Common myeloid progenitor, CD34-positive (primary cell): ENCODE results near the gene TMTC3.

Experiments
- CTCF ChIA-PET: fragments of 350-600 bp; sonication (Branson Sonifier 250); formaldehyde crosslinking; loops from one replicate; lab custom pipeline; 2021; ENCODE audit warnings: antibody characterized with exemption; lab: Charles Lee
- POLR2A ChIA-PET: fragments of 350-600 bp; sonication (Branson Sonifier 250); formaldehyde crosslinking; loops from one replicate; lab custom pipeline; 2021; ENCODE audit warnings: antibody characterized with exemption; lab: Charles Lee
- DNase-seq, 3 donors: peaks; one replicate each; pipeline versions ENCODE4 v3.0.0 to v3.0.0-alpha.2; 2013
- H3K27ac ChIP-seq, 2 experiments: 1 replicate in 1 of 2; 2 replicates in 1 of 2; pipeline ENCODE4 v1.7.0; 2013; ENCODE audit warnings: inconsistent platforms in 2 of 2, low read length in 2 of 2, mild to moderate bottlenecking in 2 of 2, low read depth in 1 of 2, moderate library complexity in 1 of 2; ENCODE audit not compliant: severe bottlenecking in 2 of 2, insufficient read depth in 1 of 2, poor library complexity in 1 of 2
- H3K27me3 ChIP-seq, 5 experiments: replicated peaks in 2 of 5; 1 replicate in 3 of 5; 2 replicates in 2 of 5; pipeline versions ENCODE4 v1.6.1 to v1.7.0; 2013; ENCODE audit warnings: low read length in 4 of 5, mild to moderate bottlenecking in 2 of 5, moderate library complexity in 2 of 5, inconsistent platforms in 1 of 5; ENCODE audit not compliant: insufficient read depth in 5 of 5, control insufficient read depth in 4 of 5
- H3K36me3 ChIP-seq, 4 experiments: 1 replicate in 2 of 4; 2 replicates in 2 of 4; pipeline versions ENCODE4 v1.6.1 to v1.7.0; 2013; ENCODE audit warnings: low read length in 3 of 4, control low read depth in 1 of 4, mild to moderate bottlenecking in 1 of 4; ENCODE audit not compliant: control insufficient read depth in 4 of 4, insufficient read depth in 4 of 4
- H3K4me1 ChIP-seq, 4 experiments: 1 replicate in 3 of 4; 2 replicates in 1 of 4; pipeline versions ENCODE4 v1.6.1 to v1.7.1; 2013; ENCODE audit warnings: low read length in 3 of 4, mild to moderate bottlenecking in 3 of 4, control low read depth in 1 of 4, inconsistent platforms in 1 of 4, moderate library complexity in 1 of 4; ENCODE audit not compliant: control insufficient read depth in 4 of 4, insufficient read depth in 4 of 4; ENCODE audit errors: control extremely low read depth in 1 of 4
- H3K4me3 ChIP-seq, 7 experiments: 1 replicate in 4 of 7; 2 replicates in 3 of 7; pipeline versions ENCODE4 v1.5.1 to v1.7.0; 2013; ENCODE audit warnings: mild to moderate bottlenecking in 7 of 7, low read length in 6 of 7, moderate library complexity in 6 of 7, inconsistent platforms in 2 of 7, low read depth in 2 of 7, control low read depth in 1 of 7; ENCODE audit not compliant: insufficient read depth in 4 of 7, control insufficient read depth in 1 of 7; ENCODE audit errors: extremely low read depth in 1 of 7
- H3K9me3 ChIP-seq, 5 experiments: 1 replicate in 4 of 5; 2 replicates in 1 of 5; pipeline versions ENCODE4 v1.6.1 to v1.7.1; 2013; ENCODE audit warnings: low read length in 4 of 5, mild to moderate bottlenecking in 2 of 5, inconsistent platforms in 1 of 5, low read depth in 1 of 5, moderate library complexity in 1 of 5; ENCODE audit not compliant: control insufficient read depth in 4 of 5, insufficient read depth in 2 of 5; ENCODE audit errors: control extremely low read depth in 1 of 5
- WGBS: methylation state at CpG from one replicate; pipeline ENCODE4 v1.1.5; 2013; ENCODE audit not compliant: insufficient coverage; 5-methylcytosine and 5-hydroxymethylcytosine counted together

TMTC3 gene

GRCh38 chr12:88228720-88229119 lies 86.6 kb downstream of the TMTC3 start:
- POLR2A ChIA-PET = no interaction called here

GRCh38 chr12:88230271-88230670 lies 88.2 kb downstream of the TMTC3 start:
- Histone ChIP-seq H3K27ac (no peak overlapping the region), H3K36me3 (no peaks in the 10 kb centered on the region), H3K4me3 (no peak overlapping the region), H3K4me1 (no peaks in the 10 kb centered on the region), H3K27me3 (no peaks in the 10 kb centered on the region), H3K9me3 (peaks cover 0 to 3% (median 0%) of the 10 kb centered on the region in 5 experiments)
- ChIA-PET POLR2A (no interaction called here), CTCF (no interaction called here)
- DNase-seq = no peak
- 85% methylated on average over 2 of the region's 2 CpGs for WGBS

More at GRCh38 chr12:88228720-88229119, 86.6 kb downstream of the TMTC3 start:
- CTCF ChIA-PET = no interaction called here
- Histone ChIP-seq H3K27me3 (no peaks in the 10 kb centered on the region), H3K36me3 (no peaks in the 10 kb centered on the region), H3K9me3 (peaks cover 0 to 3% (median 0%) of the 10 kb centered on the region in 5 experiments), H3K4me1 (no peaks in the 10 kb centered on the region), H3K4me3 (no peak overlapping the region), H3K27ac (no peak overlapping the region)
- no peak for DNase-seq
- 100% methylated on average over 4 of the region's 4 CpGs for WGBS

- POLR2A ChIA-PET = no interaction called here
- WGBS = 100% methylated on average over 4 of the region's 7 CpGs
Measured at GRCh38 chr12:88235183-88235833, 93.2 kb downstream of the TMTC3 start.

GRCh38 chr12:88237954-88238353 lies 95.8 kb downstream of the TMTC3 start:
- H3K27me3 ChIP-seq = no peaks in the 10 kb centered on the region
- H3K36me3 ChIP-seq = no peaks in the 10 kb centered on the region
- POLR2A ChIA-PET = no interaction called here
- H3K27ac ChIP-seq = no peak overlapping the region
- peaks cover 0 to 2% (median 0%) of the 10 kb centered on the region in 5 experiments for H3K9me3 ChIP-seq
- no peak overlapping the region for H3K4me3 ChIP-seq
- CTCF ChIA-PET = no interaction called here
- no peak for DNase-seq
- no peaks in the 10 kb centered on the region for H3K4me1 ChIP-seq

More at GRCh38 chr12:88235183-88235833, 93.2 kb downstream of the TMTC3 start:
- Histone ChIP-seq H3K9me3 (peaks cover 0 to 2% (median 0%) of the 10 kb centered on the region in 5 experiments), H3K4me3 (no peak overlapping the region), H3K27me3 (no peaks in the 10 kb centered on the region), H3K27ac (no peak overlapping the region), H3K36me3 (no peaks in the 10 kb centered on the region), H3K4me1 (no peaks in the 10 kb centered on the region)
- CTCF ChIA-PET = no interaction called here
- DNase-seq = no peak

GRCh38 chr12:88238406-88238805 lies 96.3 kb downstream of the TMTC3 start:
- Histone ChIP-seq H3K9me3 (peaks cover 0 to 2% (median 0%) of the 10 kb centered on the region in 5 experiments), H3K27me3 (no peaks in the 10 kb centered on the region), H3K4me3 (no peak overlapping the region), H3K27ac (no peak overlapping the region), H3K4me1 (no peaks in the 10 kb centered on the region), H3K36me3 (no peaks in the 10 kb centered on the region)
- ChIA-PET CTCF (no interaction called here), POLR2A (no interaction called here)
- no CpG with 5 or more reads among the region's 1 CpG for WGBS
- no peak for DNase-seq

GRCh38 chr12:88241862-88242570 lies 99.9 kb downstream of the TMTC3 start:
- Histone ChIP-seq H3K9me3 (peaks cover 0 to 2% (median 0%) of the 10 kb centered on the region in 5 experiments), H3K27ac (no peak overlapping the region), H3K27me3 (no peaks in the 10 kb centered on the region), H3K4me1 (no peaks in the 10 kb centered on the region), H3K36me3 (no peaks in the 10 kb centered on the region), H3K4me3 (no peak overlapping the region)
- DNase-seq = no peak
- ChIA-PET POLR2A (no interaction called here), CTCF (no interaction called here)
- WGBS = 100% methylated on average over 1 of the region's 4 CpGs

- 100% methylated on average over 1 of the region's 1 CpG for WGBS
- H3K9me3 ChIP-seq = peaks cover 0 to 2% (median 0%) of the 10 kb centered on the region in 5 experiments
- H3K4me3 ChIP-seq = no peak overlapping the region
- no peaks in the 10 kb centered on the region for H3K36me3 ChIP-seq
- no peak overlapping the region for H3K27ac ChIP-seq
- DNase-seq = no peak
- no peaks in the 10 kb centered on the region for H3K4me1 ChIP-seq
- CTCF ChIA-PET = no interaction called here
- POLR2A ChIA-PET = no interaction called here
- no peaks in the 10 kb centered on the region for H3K27me3 ChIP-seq
Measured at GRCh38 chr12:88242571-88242925, 100.4 kb downstream of the TMTC3 start.
